Amniotic epithelial cell (primary cell): ENCODE measurements around the gene SSB.
A peak's percentile ranks its signal among the peaks of the same experiment; 100 is the strongest.
"Not testable (repeated sequence)": the region's sequence is repeated elsewhere in the genome, so short reads cannot be mapped to it uniquely, and the experiment has no call there.

Experiments used
- DNase-seq: peaks from one replicate; pipeline ENCODE4 v3.0.0-alpha.2; 2010; ENCODE audit warnings: low read depth

Gene SSB

DNA sequence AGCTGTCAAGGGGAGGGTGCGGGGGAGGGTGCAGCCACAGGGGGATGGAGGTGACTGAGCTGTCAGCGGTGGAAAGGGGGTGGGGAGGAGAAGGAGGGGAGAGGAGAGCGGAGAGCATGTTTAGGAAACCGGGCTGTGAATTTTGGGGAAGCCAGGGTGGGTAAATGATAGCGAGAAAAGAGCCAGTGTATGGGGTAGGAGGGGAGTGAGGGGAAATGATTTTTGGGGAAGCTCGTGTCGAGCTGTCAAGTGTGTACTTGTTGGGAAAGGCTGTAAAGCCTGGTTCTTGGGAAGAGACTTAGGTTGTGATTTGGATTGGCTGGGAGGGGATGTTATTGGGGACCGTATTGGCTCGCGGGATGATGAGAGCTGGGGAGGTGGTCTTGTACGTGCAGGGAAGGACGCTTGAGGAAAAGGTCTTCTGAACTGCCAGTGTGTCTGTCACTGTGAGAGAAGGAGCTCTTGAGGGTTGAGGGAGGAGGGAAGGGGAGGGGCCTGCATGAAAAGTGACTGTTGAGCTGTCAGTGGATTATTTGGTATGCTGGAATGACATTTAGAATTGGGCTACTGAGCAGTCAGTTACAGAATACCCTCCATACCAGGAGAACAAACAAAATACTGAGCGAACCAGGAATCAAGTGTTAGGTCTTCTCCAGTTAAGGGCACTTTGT is 29.6 kb downstream of the SSB start:
- DNase-seq: peak; percentile 40

DNA sequence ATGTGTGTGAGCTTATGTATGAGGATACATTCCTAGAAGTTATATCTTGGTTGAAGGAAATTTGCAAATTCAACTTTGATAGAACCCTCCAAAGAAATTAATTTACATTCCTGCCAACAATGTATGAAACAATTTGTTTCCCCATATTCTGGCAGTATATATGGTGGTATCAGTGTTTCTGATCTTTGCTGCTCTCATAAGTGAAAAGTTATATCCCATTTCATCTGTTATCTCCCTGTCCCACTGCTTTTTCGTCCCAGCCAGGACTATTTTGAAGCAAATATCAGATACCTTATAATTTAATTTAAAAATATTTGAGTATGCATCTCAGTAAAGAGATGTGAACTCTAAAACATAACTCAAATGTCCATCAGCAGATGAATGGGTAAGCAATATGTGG is 35.7 kb downstream of the SSB start:
- DNase-seq: no peak

DNA sequence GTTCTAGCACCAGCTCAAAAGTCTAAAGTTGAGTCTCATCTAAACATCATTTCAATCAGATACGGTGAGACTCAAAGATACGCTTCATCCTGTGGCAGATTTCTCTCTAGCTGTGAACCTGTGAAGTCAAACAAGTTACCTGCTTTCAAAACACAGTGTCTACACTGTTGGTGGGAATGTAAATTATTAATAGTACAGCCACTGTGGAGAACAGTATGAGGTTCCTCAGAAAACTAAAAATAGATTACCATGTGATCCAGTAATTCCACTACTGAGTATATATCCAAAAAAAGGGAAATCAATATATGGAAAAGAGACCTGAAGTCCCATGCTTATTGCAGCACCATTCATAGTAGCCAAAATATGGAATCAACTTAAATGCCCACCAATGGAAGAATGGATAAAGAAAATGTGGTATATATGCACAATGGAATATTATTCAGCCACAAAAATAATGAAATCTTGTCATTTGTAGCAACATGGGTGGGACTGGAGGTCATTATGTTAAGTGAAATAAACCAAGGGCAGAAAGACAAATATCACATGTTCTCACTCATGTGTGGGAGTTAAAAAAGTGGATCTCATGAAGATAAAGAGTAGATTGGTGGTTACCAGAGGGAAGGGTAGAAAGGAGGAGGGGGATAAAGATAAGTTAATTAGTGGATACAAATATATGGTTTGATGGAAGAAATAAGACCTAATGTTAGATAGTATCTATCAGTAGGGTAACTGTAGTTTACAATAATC is 40.2 kb downstream of the SSB start:
- DNase-seq: no peak

DNA sequence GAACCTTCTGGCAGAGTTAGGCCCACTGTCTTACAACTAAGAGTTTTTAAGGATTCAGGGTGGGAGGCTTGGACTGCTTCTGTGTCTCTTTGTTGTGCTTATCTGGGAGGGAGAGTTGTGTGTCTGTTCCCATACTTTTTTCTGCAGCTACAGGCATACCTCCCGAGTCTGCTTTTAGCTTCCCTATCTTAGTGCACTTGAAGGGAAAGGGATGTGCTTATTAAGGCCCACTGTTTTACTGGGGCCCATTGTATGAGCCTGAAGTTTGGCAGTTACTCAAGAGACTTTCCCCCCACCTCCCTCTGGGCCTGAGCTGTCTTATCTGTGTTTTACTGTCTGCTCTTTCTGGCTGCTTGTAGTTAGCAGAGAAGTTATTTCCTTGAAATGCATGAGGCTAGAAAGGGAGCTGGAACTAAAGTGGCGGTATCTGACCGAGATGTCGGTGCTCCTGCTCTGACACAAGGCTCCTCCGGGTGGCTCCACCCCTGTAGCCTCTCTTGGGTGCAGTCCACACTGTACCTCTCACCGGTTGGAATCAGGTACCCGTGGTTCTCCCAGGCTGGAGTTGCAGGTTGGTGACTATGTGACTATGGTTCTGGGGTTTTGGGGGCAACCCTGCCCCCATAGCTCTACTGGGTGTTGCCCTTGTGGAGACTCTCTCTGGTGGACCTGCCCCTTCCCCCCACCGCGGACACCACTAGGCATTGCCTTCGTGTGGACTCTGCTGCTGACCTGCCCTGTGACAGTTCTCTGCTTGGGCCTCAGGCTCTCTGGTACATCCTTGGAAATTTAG is 41.5 kb downstream of the SSB start:
- peak; percentile 54 for DNase-seq

DNA sequence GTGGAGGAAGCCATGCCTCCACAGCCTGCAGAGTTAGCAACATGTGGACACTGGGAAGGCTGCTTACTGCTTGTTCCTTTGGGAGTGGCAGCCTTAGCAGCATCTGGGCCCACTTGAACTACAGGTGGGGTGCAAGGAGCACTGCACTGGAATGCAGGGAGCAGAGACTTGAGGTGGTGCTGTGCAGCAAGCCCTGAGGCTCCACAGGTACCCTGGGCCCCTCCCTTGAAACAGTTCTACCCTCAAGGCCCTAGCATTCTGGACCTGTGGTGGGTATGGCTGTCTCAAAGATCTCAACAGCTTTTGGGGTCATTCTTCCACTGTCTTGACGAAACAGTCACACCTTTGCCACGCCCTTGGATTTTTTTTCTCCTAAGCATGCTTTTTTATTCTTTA is 42.1 kb downstream of the SSB start:
- no peak for DNase-seq

DNA sequence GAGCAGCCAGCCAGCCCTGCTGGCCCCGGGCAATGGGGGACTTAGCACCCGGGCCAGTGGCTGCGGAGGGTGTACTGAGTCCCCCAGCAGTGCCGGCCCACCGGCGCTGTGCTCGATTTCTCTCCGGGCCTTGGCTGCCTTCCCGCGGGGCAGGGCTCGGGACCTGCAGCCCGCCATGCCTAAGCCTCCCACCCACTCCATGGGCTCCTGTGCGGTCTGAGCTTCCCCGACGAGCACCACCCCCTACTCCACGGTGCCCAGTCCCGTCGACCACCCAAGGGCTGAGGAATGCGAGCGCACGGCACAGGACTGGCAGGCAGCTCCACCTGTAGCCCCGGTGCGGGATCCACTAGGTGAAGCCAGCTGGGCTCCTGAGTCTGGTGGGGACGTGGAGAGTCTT is 43.0 kb downstream of the SSB start:
- not testable (repeated sequence) for DNase-seq

DNA sequence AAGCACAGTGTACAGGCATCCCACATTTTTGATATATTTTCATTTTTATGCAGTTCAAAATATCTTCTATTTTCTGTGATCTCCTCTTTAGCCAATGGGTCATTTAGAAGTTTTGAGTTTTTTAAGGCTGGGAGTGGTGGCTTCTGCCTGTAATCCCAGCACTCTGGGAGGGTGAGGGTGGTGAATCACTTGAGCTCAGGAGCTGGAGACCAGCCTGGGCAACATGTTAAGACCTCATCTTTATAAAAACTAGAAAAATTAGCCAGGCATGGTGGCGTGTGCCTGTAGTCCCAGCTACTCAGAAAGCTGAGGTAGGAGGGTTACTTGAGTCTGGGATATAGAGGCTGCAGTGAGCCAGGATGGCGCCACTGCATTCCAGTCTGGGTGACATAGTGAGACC is 46.3 kb downstream of the SSB start:
- DNase-seq: no peak

DNA sequence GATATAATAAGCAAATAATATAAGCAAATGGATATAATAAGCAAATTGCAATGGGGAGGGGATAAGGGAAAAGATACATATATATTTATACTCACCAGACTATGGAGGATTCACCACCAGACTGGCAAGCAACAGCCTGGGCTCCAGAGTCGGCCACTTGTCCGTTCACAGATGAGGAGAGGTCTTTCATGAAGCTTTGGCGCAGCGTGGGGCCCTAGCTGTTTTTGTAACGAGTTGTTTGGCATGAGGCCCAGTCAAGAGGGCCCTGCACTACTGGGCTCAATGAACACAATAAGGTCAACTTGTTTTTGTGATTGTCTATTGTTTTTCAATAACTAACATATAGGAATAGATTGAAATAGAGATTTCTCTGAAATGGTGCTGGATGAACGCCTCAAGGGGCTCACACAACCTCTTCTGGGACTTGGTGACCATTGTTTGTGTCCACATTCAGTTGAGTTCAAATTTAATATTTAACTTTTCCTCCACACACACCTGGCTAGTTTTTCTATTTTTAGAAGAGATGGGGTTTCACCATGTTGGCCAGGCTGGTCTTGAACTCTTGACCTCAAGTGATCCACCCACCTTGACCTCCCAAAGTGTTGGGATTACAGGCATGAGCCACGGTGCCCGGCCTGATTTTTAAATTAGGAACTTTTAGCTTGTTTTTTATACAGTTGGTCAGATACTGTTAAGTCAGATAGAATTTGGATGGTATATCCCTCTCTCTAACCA is 50.5 kb downstream of the SSB start:
- not testable (repeated sequence) for DNase-seq

DNA sequence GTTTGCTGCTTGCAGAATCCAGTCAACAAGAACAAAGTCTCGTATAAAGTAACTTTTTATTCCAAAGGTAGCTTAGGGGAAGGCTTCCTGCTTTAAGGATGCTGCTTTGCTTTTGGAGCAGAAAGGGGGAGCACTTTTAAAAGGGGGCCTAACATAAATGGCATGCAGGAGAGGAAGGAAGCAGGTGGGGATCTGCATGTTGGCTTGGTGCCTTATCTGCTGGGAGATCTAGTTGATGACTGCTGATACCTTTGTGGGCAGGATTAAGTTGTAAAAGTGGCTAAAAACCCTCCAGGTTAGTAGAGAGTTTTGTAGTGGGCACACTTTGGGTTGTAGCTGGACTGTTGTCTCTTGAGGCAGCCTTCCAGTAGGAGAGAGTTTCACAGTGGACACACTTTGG is 51.0 kb downstream of the SSB start:
- DNase-seq: no peak

DNA sequence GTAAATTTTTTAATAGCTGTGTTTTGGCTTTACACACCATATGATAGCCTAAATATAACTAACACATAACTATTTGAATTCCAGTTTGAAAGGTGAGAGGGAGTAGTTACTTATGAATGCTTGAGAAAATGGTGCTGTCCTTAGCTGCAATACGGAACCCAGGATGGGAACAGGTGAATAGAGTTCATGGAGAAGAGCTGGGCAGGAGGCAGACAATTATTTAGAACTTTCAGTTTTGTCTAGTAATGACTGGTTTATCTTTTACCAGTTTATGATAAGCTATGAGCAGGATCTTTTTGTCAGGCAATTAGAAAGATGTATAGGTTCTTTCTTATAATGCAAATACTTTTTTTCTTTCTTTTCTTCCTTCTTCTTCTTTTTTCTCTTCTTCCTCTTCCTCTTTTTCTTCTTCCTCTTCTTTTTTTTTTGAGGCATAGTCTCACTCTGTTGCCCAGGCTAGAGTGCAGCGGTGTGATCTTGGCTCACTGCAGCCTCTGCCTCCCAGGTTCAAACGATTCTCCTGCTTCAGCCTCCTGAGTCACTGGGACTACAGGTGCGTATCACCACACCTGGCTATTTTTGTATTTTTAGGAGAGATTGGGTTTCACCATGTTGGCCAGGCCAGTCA is 54.5 kb downstream of the SSB start:
- no peak for DNase-seq

DNA sequence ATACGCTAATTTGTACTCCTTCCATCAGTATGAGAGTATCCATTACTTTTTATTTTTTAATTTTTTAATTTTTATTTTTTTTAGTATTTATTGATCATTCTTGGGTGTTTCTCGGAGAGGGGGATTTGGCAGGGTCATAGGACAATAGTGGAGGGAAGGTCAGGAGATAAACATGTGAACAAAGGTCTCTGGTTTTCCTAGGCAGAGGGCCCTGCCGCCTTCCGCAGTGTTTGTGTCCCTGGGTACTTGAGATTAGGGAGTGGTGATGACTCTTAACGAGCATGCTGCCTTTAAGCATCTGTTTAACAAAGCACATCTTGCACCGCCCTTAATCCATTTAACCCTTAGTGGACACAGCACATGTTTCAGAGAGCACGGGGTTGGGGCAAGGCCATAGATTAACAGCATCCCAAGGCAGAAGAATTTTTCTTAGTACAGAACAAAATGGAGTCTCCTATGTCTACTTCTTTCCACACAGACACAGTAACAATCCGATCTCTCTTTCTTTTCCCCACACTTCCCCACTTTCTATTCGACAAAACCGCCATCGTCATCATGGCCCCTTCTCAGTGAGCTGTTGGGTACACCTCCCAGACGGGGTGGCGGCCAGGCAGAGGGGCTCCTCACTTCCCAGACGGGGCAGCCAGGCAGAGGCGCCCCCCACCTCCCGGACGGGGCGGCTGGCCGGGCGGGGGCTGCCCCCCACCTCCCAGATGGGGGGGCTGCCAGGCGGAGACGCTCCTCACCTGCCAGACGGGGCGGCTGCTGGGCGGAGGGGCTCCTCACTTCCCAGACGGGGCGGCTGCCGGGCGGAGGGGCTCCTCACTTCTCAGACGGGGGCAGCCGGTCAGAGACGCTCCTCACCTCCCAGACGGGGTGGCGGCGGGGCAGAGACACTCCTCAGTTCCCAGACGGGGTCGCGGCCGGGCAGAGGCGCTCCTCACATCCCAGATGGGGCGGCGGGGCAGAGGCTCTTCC is 56.9 kb downstream of the SSB start:
- not testable (repeated sequence) for DNase-seq

DNA sequence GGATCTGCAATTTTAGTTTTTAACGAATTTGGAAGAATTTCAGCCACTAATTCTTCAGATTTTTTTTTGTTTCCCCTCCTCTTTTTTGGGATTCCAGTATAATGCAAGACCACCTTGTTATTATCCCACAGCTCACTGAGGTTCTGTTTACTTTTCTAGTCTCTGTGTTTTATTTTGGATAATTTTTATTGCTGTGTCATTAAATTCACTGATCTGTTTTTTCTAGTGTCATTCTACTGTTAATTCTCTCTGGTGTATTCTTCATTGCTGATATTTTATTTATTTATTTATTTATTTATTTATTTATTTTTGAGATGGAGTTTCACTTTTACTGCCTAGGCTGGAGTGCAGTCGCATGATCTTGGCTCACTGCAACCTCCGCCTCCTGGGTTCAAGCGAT is 60.8 kb downstream of the SSB start:
- DNase-seq: no peak

DNA sequence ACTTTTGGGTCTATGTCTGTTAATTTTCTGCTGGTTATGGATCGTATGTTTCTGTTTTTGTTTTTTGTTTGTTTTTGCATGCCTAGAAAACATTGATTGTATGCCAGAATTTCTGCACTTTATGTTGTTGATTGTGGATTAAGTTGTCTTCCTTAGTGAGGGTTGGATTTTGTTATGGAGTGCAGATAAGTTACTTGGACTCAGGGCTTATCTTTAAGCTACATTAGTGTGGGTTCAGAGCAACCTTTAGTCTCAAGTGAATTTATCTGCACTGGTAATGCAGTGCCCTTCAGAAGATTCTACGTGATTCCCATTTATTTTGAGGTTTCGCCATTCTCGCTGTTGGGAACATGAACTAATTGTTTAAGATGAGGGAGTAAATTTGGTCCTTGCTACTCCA is 61.5 kb downstream of the SSB start:
- DNase-seq: no peak
